ENCODE results near the gene CCDC15.

CCDC15 gene

GRCh38 chr11:125078516-125079140 is 124.6 kb downstream of the CCDC15 start:
- TF ChIP-seq CTCF (IDR thresholded peaks at IDR 0.05; ENCODE audit: low read depth, low read length), result no peak
- H3K4me3 ChIP-seq (ENCODE audit: low read depth, low read length), result no peak overlapping the region

DNA sequence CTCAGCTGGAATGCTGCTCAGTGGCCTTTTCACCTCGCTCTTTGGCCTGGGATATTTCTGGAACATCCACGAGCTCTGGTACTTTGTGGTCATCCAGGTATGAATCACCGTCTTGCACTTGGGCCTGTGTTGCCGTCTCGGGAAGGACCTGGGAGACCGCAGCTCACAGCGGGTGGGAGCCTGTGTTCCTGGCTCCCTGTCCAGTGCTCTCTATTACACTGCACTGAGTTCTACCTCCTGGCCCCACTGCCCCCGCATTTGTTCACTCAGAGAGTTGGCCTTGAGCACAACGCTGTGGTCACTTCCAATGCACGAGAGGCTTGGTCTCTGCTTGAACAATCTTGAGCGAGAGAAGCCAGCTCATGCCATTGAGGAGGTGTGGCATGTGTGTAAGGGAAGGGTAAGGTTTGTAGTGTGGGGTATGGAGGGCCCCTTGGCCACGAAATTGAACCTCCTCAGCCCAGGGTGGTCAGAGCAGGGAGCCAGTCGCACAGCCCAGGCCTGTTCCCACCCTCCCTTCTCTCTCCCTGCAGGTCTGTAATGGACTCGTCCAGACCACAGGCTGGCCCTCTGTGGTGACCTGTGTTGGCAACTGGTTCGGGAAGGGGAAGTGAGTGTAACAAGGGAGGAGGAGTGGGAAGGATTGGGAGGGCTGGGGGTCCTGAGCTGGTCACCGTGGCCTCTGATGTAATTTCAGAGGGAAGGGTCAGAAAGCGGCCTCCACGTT is 125.3 kb downstream of the CCDC15 start:
- no peak for TF ChIP-seq CTCF (IDR thresholded peaks at IDR 0.05; ENCODE audit: low read depth, low read length)
- no peak overlapping the region for H3K4me3 ChIP-seq (ENCODE audit: low read depth, low read length)

- H3K4me3 ChIP-seq (ENCODE audit: low read depth, low read length), result no peak overlapping the region
- no peak for TF ChIP-seq CTCF (IDR thresholded peaks at IDR 0.05; ENCODE audit: low read depth, low read length)
Measured at GRCh38 chr11:125079878-125080530, 126.0 kb downstream of the CCDC15 start.

DNA sequence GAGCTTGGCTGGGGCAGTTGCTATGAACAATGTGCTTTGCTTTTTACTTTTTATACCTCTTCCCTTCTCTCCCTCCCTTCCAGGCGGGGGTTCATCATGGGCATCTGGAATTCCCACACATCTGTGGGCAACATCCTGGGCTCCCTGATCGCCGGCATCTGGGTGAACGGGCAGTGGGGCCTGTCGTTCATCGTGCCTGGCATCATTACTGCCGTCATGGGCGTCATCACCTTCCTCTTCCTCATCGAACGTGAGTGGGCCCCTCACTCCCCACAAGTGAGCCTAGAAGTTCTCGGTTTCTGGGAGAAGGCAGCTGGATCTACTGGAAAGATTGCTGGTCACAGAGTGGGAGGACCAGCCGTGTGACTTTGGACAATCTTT is 126.5 kb downstream of the CCDC15 start:
- H3K4me3 ChIP-seq (ENCODE audit: low read depth, low read length), result no peak overlapping the region
- TF ChIP-seq CTCF (IDR thresholded peaks at IDR 0.05; ENCODE audit: low read depth, low read length), result no peak

- TF ChIP-seq CTCF (IDR thresholded peaks at IDR 0.05; ENCODE audit: low read depth, low read length), result no peak
- H3K4me3 ChIP-seq (ENCODE audit: low read depth, low read length), result no peak overlapping the region
Measured at GRCh38 chr11:125081098-125081798, 127.2 kb downstream of the CCDC15 start.

DNA sequence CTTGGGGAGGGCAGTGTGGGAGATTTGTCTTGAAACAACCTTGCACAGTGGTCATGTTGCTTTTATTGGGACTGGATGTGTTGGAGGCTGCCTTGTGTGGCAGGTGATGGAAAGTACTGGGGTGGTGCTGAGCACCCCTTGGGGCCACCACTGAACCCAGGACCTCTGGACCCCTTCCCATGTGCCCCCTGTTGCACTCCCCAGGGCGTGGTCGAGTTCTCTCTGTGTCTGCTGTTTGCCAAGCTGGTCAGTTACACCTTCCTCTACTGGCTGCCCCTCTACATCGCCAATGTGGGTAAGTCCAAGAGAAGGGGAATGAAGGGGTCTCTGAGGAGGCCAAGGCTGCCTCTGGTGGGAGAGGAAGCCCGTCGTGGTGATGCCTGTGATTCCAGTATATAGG is 128.0 kb downstream of the CCDC15 start:
- TF ChIP-seq CTCF (IDR thresholded peaks at IDR 0.05; ENCODE audit: low read depth, low read length), result no peak
- no peak overlapping the region for H3K4me3 ChIP-seq (ENCODE audit: low read depth, low read length)
